ENCODE data around the gene MYBPC3.

The MYBPC3 gene

DNA sequence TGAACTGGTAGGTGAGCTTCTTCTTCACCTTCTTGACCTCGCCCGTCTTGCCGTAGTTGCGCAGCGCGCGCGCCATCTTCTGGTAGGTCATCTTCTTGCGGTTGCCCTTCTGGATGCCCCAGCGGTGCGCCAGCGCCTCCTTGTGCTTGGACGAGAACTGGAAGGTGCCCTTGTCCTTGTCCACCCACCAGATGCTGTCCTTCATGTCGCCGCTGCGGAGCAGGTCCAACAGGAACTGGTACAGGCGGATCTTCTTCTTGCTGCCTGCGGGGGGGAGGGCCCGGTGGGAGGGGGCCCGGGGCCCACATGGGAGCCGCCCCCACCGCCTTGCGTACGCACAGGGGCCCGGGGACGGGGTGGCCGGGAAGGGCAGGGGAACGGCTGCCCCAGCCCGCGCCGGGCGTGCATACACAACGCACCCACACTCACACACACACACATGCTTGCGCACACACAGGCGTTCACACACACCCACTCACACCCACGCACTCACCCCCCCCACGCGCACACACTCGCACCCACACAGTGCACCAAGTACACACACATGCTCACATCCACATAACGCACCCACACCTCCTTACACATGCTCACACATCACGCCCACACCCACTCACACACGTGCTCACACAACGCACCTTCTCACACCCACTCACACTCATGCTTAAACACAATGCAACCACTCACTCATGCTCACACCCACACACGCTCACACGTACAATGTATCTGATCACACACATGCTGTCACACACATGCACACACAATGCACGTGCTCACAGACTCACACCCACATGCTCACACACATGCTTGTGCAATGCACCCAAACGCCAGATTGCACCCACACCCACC, 3.0 kb upstream of the MYBPC3 start:
- Mint-ChIP-seq H3K27me3 (no peaks in the 10 kb centered on the region), H3K4me3 (no peak overlapping the region), H3K9me3 (ENCODE audit: low read depth) (no peaks in the 10 kb centered on the region), H3K36me3 (no peaks in the 10 kb centered on the region), H3K27ac (no peak overlapping the region), H3K4me1 (ENCODE audit: low read depth) (peaks cover 8% of the 10 kb centered on the region)

GRCh38 chr11:47354913-47355282, 2.4 kb upstream of the MYBPC3 start:
- no peak overlapping the region for H3K4me3 Mint-ChIP-seq
- H3K36me3 Mint-ChIP-seq, result no peaks in the 10 kb centered on the region
- no peaks in the 10 kb centered on the region for H3K9me3 Mint-ChIP-seq (ENCODE audit: low read depth)
- H3K27ac Mint-ChIP-seq, result no peak overlapping the region
- H3K27me3 Mint-ChIP-seq, result no peaks in the 10 kb centered on the region
- peaks cover 8% of the 10 kb centered on the region for H3K4me1 Mint-ChIP-seq (ENCODE audit: low read depth)

- no peaks in the 10 kb centered on the region for H3K36me3 Mint-ChIP-seq
- no peaks in the 10 kb centered on the region for H3K9me3 Mint-ChIP-seq (ENCODE audit: low read depth)
- peaks cover under 1% of the 10 kb centered on the region for H3K4me1 Mint-ChIP-seq (ENCODE audit: low read depth)
- no peak overlapping the region for H3K4me3 Mint-ChIP-seq
- no peaks in the 10 kb centered on the region for H3K27me3 Mint-ChIP-seq
- H3K27ac Mint-ChIP-seq, result no peak overlapping the region
Observed at GRCh38 chr11:47353978-47354774, 1.7 kb upstream of the MYBPC3 start.

- no peaks in the 10 kb centered on the region for H3K27me3 Mint-ChIP-seq
- H3K4me1 Mint-ChIP-seq (ENCODE audit: low read depth), result no peaks in the 10 kb centered on the region
- no peak overlapping the region for H3K4me3 Mint-ChIP-seq
- H3K9me3 Mint-ChIP-seq (ENCODE audit: low read depth), result no peaks in the 10 kb centered on the region
- H3K27ac Mint-ChIP-seq, result no peak overlapping the region
- H3K36me3 Mint-ChIP-seq, result no peaks in the 10 kb centered on the region
Observed at GRCh38 chr11:47351156-47352126, 1.1 kb downstream of the MYBPC3 start.

- Mint-ChIP-seq H3K27ac (no peak overlapping the region), H3K36me3 (no peaks in the 10 kb centered on the region), H3K4me1 (ENCODE audit: low read depth) (no peaks in the 10 kb centered on the region), H3K27me3 (no peaks in the 10 kb centered on the region), H3K4me3 (no peak overlapping the region), H3K9me3 (ENCODE audit: low read depth) (no peaks in the 10 kb centered on the region)
Observed at GRCh38 chr11:47350315-47350714, 2.2 kb downstream of the MYBPC3 start.

GRCh38 chr11:47349521-47350095, 2.9 kb downstream of the MYBPC3 start:
- Mint-ChIP-seq H3K4me3 (no peak overlapping the region), H3K27ac (no peak overlapping the region), H3K27me3 (no peaks in the 10 kb centered on the region), H3K9me3 (ENCODE audit: low read depth) (no peaks in the 10 kb centered on the region), H3K4me1 (ENCODE audit: low read depth) (no peaks in the 10 kb centered on the region), H3K36me3 (no peaks in the 10 kb centered on the region)

GRCh38 chr11:47348859-47349258, 3.6 kb downstream of the MYBPC3 start:
- no peak overlapping the region for H3K27ac Mint-ChIP-seq
- H3K27me3 Mint-ChIP-seq, result no peaks in the 10 kb centered on the region

GRCh38 chr11:47348131-47348802, 4.2 kb downstream of the MYBPC3 start:
- Mint-ChIP-seq H3K4me3 (no peak overlapping the region), H3K4me1 (ENCODE audit: low read depth) (no peaks in the 10 kb centered on the region), H3K27ac (no peak overlapping the region), H3K9me3 (ENCODE audit: low read depth) (no peaks in the 10 kb centered on the region), H3K36me3 (no peaks in the 10 kb centered on the region), H3K27me3 (no peaks in the 10 kb centered on the region)

More at GRCh38 chr11:47348859-47349258, 3.6 kb downstream of the MYBPC3 start:
- H3K9me3 Mint-ChIP-seq (ENCODE audit: low read depth), result no peaks in the 10 kb centered on the region
- H3K36me3 Mint-ChIP-seq, result no peaks in the 10 kb centered on the region
- no peak overlapping the region for H3K4me3 Mint-ChIP-seq
- H3K4me1 Mint-ChIP-seq (ENCODE audit: low read depth), result no peaks in the 10 kb centered on the region

GRCh38 chr11:47347137-47347536, 5.4 kb downstream of the MYBPC3 start:
- Mint-ChIP-seq H3K9me3 (ENCODE audit: low read depth) (no peaks in the 10 kb centered on the region), H3K4me1 (ENCODE audit: low read depth) (no peaks in the 10 kb centered on the region), H3K27me3 (no peaks in the 10 kb centered on the region), H3K36me3 (no peaks in the 10 kb centered on the region), H3K4me3 (no peak overlapping the region), H3K27ac (no peak overlapping the region)

- Mint-ChIP-seq H3K27me3 (no peaks in the 10 kb centered on the region), H3K9me3 (ENCODE audit: low read depth) (no peaks in the 10 kb centered on the region), H3K4me3 (no peak overlapping the region), H3K27ac (no peak overlapping the region), H3K4me1 (ENCODE audit: low read depth) (no peaks in the 10 kb centered on the region), H3K36me3 (no peaks in the 10 kb centered on the region)
Observed at GRCh38 chr11:47345890-47346563, 6.5 kb downstream of the MYBPC3 start.

DNA sequence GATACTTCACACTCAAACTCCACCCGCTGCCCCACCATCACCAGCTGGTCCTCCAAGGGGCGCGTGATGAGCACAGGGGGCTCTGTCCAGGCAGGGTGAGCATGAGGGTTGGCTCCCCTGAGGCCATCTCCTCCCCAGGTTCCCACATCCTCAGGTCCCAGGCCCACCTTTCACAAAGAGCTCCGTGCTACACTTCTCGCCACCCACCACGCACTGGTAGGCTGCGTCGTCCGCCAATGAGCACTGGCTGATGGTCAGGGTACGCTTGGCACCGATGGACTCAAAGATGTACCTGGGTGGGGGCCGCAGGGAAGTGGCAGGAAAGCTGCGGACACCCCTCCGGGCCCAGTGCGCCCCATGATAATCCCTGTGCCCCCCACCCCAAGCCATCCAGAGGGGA, 9.6 kb downstream of the MYBPC3 start:
- no peaks in the 10 kb centered on the region for H3K27me3 Mint-ChIP-seq
- H3K27ac Mint-ChIP-seq, result no peak overlapping the region
- H3K36me3 Mint-ChIP-seq, result no peaks in the 10 kb centered on the region
- H3K4me1 Mint-ChIP-seq (ENCODE audit: low read depth), result no peaks in the 10 kb centered on the region
- H3K4me3 Mint-ChIP-seq, result no peak overlapping the region
- H3K9me3 Mint-ChIP-seq (ENCODE audit: low read depth), result no peaks in the 10 kb centered on the region

- Mint-ChIP-seq H3K27ac (no peak overlapping the region), H3K36me3 (no peaks in the 10 kb centered on the region), H3K27me3 (no peaks in the 10 kb centered on the region), H3K4me1 (ENCODE audit: low read depth) (no peaks in the 10 kb centered on the region), H3K9me3 (ENCODE audit: low read depth) (no peaks in the 10 kb centered on the region), H3K4me3 (no peak overlapping the region)
Observed at GRCh38 chr11:47342036-47342803, 10.3 kb downstream of the MYBPC3 start.
